H1 (cell line): ENCODE data around the gene CKM. TPM values are rescaled to one million over a fixed set of nuclear protein-coding genes. Genes with fewer than 3 reads are reported as not detected.

Experiments
- CTCF ChIA-PET: fragments of 300-600 bp; sonication (Branson Sonifier 250); formaldehyde crosslinking; loops from one replicate; lab custom pipeline; 2021; ENCODE audit not compliant: partially characterized antibody; lab: Charles Lee
- POLR2A ChIA-PET: fragments of 300-600 bp; sonication (Branson Sonifier 250); formaldehyde crosslinking; loops from one replicate; lab custom pipeline; 2021; ENCODE audit warnings: inconsistent platforms; ENCODE audit not compliant: partially characterized antibody; lab: Charles Lee
- DNase-seq, 2 experiments: peaks; one replicate each; pipeline versions ENCODE4 v3.0.0 to v3.0.0-alpha.2; 2010 to 2022; ENCODE audit warnings: low spot score in 2 of 2, low read depth in 1 of 2, mixed read lengths in 1 of 2
- FAIRE-seq: peaks from 2 replicates; lab custom pipeline; 2011; peaks lifted over from hg19 to GRCh38; lab: Jason Lieb, UNC
- H2AFZ ChIP-seq: 2 replicates; pipeline ENCODE4 v1.8.1; 2012; ENCODE audit warnings: low read length, inconsistent platforms
- H2AK5ac ChIP-seq: 2 replicates; pipeline ENCODE4 v1.6.1; 2013; ENCODE audit warnings: low read depth, low read length
- H2BK120ac ChIP-seq: replicated peaks from 2 replicates; pipeline ENCODE3; 2013; ENCODE audit warnings: low read depth, low read length, inconsistent platforms
- H2BK12ac ChIP-seq: 2 replicates; pipeline ENCODE4 v1.6.1; 2013; ENCODE audit warnings: low read depth, low read length
- H2BK15ac ChIP-seq: 2 replicates; pipeline ENCODE4 v1.6.1; 2013; ENCODE audit warnings: low read length
- H2BK20ac ChIP-seq: 2 replicates; pipeline ENCODE4 v1.6.1; 2013; ENCODE audit warnings: low read length
- H2BK5ac ChIP-seq: 2 replicates; pipeline ENCODE4 v1.6.1; 2013; ENCODE audit warnings: low read depth, low read length
- H3K14ac ChIP-seq: 2 replicates; pipeline ENCODE4 v1.6.1; 2013; ENCODE audit warnings: inconsistent platforms; ENCODE audit not compliant: insufficient read length
- H3K18ac ChIP-seq: 2 replicates; pipeline ENCODE4 v1.6.1; 2013; ENCODE audit warnings: low read length; ENCODE audit errors: extremely low read depth
- H3K23ac ChIP-seq: 2 replicates; pipeline ENCODE4 v1.6.1; 2013; ENCODE audit warnings: inconsistent platforms; ENCODE audit not compliant: insufficient read length
- H3K23me2 ChIP-seq: 2 replicates; pipeline ENCODE4 v1.6.1; 2013; ENCODE audit warnings: low read depth, low read length
- H3K27ac ChIP-seq: 2 replicates; pipeline ENCODE4 v1.6.1; 2011; ENCODE audit warnings: low read depth, low read length, inconsistent platforms
- H3K27me3 ChIP-seq, 4 experiments: replicated peaks in 1 of 4; 1 replicate in 1 of 4; 2 replicates in 3 of 4; pipeline versions ENCODE4 v1.6.1 to v1.8.1; 2011 to 2013; ENCODE audit warnings: low read length in 3 of 4, mild to moderate bottlenecking in 3 of 4, inconsistent platforms in 2 of 4, mixed read lengths in 2 of 4, moderate library complexity in 1 of 4; ENCODE audit not compliant: control insufficient read depth in 3 of 4, insufficient read depth in 3 of 4; ENCODE audit errors: extremely low read depth in 1 of 4
- H3K36me3 ChIP-seq, 4 experiments: 2 replicates each; pipeline versions ENCODE4 v1.6.1 to v1.8.1; 2011 to 2013; ENCODE audit warnings: mild to moderate bottlenecking in 4 of 4, low read length in 3 of 4, moderate library complexity in 2 of 4, control low read depth in 1 of 4, inconsistent platforms in 1 of 4; ENCODE audit not compliant: insufficient read depth in 4 of 4, control insufficient read depth in 2 of 4
- H3K4ac ChIP-seq: replicated peaks from 2 replicates; pipeline ENCODE3; 2013; ENCODE audit warnings: low read length, low read depth, mixed read lengths, inconsistent platforms; ENCODE audit not compliant: insufficient read length
- H3K4me1 ChIP-seq, 4 experiments: replicated peaks in 1 of 4; 1 replicate in 1 of 4; 2 replicates in 3 of 4; pipeline versions ENCODE4 v1.6.1 to v1.8.1; 2011 to 2013; ENCODE audit warnings: low read length in 3 of 4, inconsistent platforms in 2 of 4, mixed read lengths in 1 of 4; ENCODE audit not compliant: insufficient read depth in 4 of 4, control insufficient read depth in 3 of 4
- H3K4me2 ChIP-seq, 2 experiments: 2 replicates each; pipeline versions ENCODE4 v1.6.1 to v1.8.1; 2011 to 2013; ENCODE audit warnings: low read depth in 2 of 2, low read length in 2 of 2, control low read depth in 1 of 2, inconsistent platforms in 1 of 2, mild to moderate bottlenecking in 1 of 2; ENCODE audit not compliant: insufficient read depth in 1 of 2
- H3K4me3 ChIP-seq, 4 experiments: fragments of 200-600, 300-600 bp in 1 of 4; sonication (generic), shearing (Covaris generic), sonication (Bioruptor Twin) in 1 of 4; 2 replicates each; pipeline versions ENCODE4 v1.5.1 to v1.8.1; 2011 to 2016; ENCODE audit warnings: low read length in 4 of 4, low read depth in 3 of 4, control low read depth in 2 of 4, inconsistent platforms in 2 of 4, mild to moderate bottlenecking in 2 of 4, mixed read lengths in 1 of 4, moderate library complexity in 1 of 4; ENCODE audit not compliant: insufficient read depth in 2 of 4; ENCODE audit errors: extremely low read depth in 1 of 4
- H3K56ac ChIP-seq: replicated peaks from 2 replicates; pipeline ENCODE3; 2013; ENCODE audit warnings: low read depth, mild to moderate bottlenecking, mixed read lengths, low read length, inconsistent platforms; ENCODE audit not compliant: insufficient read length
- H3K79me1 ChIP-seq: 2 replicates; pipeline ENCODE4 v1.6.1; 2013; ENCODE audit warnings: low read depth, low read length, control low read depth
- H3K79me2 ChIP-seq, 2 experiments: 2 replicates each; pipeline versions ENCODE4 v1.6.1 to v1.8.1; 2012 to 2013; ENCODE audit warnings: low read length in 2 of 2, mild to moderate bottlenecking in 2 of 2, inconsistent platforms in 1 of 2; ENCODE audit not compliant: insufficient read depth in 2 of 2, control insufficient read depth in 1 of 2
- H3K9ac ChIP-seq, 4 experiments: replicated peaks in 1 of 4; 1 replicate in 1 of 4; 2 replicates in 3 of 4; pipeline versions ENCODE4 v1.6.1 to v1.8.1; 2011 to 2013; ENCODE audit warnings: low read depth in 3 of 4, low read length in 3 of 4, control low read depth in 2 of 4, mild to moderate bottlenecking in 2 of 4, moderate library complexity in 2 of 4, inconsistent platforms in 1 of 4; ENCODE audit errors: extremely low read depth in 1 of 4
- H3K9me3 ChIP-seq, 2 experiments: 2 replicates each; pipeline versions ENCODE4 v1.6.1 to v1.8.1; 2012 to 2013; ENCODE audit warnings: mild to moderate bottlenecking in 2 of 2, moderate library complexity in 2 of 2, control low read depth in 1 of 2, inconsistent platforms in 1 of 2, low read depth in 1 of 2, low read length in 1 of 2, mixed read lengths in 1 of 2; ENCODE audit not compliant: insufficient read depth in 2 of 2
- H4K20me1 ChIP-seq, 2 experiments: replicated peaks in 1 of 2; 2 replicates each; pipeline versions ENCODE3 to v1.8.1; 2011 to 2013; ENCODE audit warnings: inconsistent platforms in 2 of 2, low read length in 2 of 2, mild to moderate bottlenecking in 1 of 2; ENCODE audit not compliant: insufficient read depth in 2 of 2, control insufficient read depth in 1 of 2
- H4K5ac ChIP-seq: 2 replicates; pipeline ENCODE4 v1.6.1; 2013; ENCODE audit warnings: low read length, low read depth, mixed read lengths, inconsistent platforms; ENCODE audit not compliant: insufficient read length
- H4K8ac ChIP-seq: 2 replicates; pipeline ENCODE4 v1.8.0; 2013; ENCODE audit warnings: mild to moderate bottlenecking, moderate library complexity, low read length, inconsistent platforms; ENCODE audit not compliant: insufficient read depth; ENCODE audit errors: extremely low read depth
- H4K91ac ChIP-seq: replicated peaks from 2 replicates; pipeline ENCODE3; 2013; ENCODE audit warnings: low read length, mixed read lengths, inconsistent platforms; ENCODE audit not compliant: insufficient read length
- SIN3A ChIP-seq, 2 experiments: IDR thresholded peaks in 1 of 2; conservative IDR thresholded peaks in 1 of 2; 2 replicates each; pipeline ENCODE4 v1.6.1; 2011 to 2012; ENCODE audit warnings: low read length in 2 of 2, improper control_type of control experiment in 1 of 2, low read depth in 1 of 2, mild to moderate bottlenecking in 1 of 2
- TAF7 ChIP-seq: optimal IDR thresholded peaks from 2 replicates; pipeline ENCODE3; 2011; ENCODE audit warnings: low read depth, mild to moderate bottlenecking, inconsistent platforms, low read length, moderate library complexity, borderline replicate concordance
- WGBS, 2 experiments: shearing (Covaris generic) in 1 of 2; methylation state at CpG; one replicate each; pipeline versions ENCODE4 v1.1.6 to v1.1.7; 2013 to 2015; ENCODE audit warnings: low lambda C conversion rate in 2 of 2, mixed read lengths in 2 of 2, inconsistent platforms in 1 of 2, low coverage in 1 of 2, missing lambda C conversion rate in 1 of 2; ENCODE audit not compliant: insufficient replicate concordance in 2 of 2, insufficient coverage in 1 of 2, insufficient read length in 1 of 2; ENCODE audit errors: extremely low coverage in 1 of 2, missing lambda C conversion rate in 1 of 2; 5-methylcytosine and 5-hydroxymethylcytosine counted together
- polyA plus RNA-seq, 7 experiments: library from polyadenylated mRNA; depleted of rRNA in 3 of 7; stranded (reverse) in 5 of 7; unstranded in 2 of 7; fragments of >200 nt in 5 of 7; fragments of 200-250 nt in 2 of 7; gene quantifications; 1 replicate in 5 of 7; 2 replicates in 1 of 7; 4 replicates in 1 of 7; pipeline versions ENCODE4 v1.2.1 to v1.2.3, GENCODE V29; 2011 to 2013; ENCODE audit warnings: missing spikeins in 2 of 7, mixed read lengths in 2 of 7
- total RNA-seq: library from RNA; stranded (reverse); fragmentation: NEBNext Ultra II Directional; extraction: Animal tissue kit (Norgen Biotek cat#: 25700); gene quantifications from 2 replicates; pipeline ENCODE4 v1.2.1, GENCODE V29; 2021

The CKM gene
- total and polyA plus RNA-seq, 2 of the 8 experiments (the other 6 are each of a cell fraction or from before 2014, with no cell fraction given), result 0.08 TPM; not detected in 1

DNA sequence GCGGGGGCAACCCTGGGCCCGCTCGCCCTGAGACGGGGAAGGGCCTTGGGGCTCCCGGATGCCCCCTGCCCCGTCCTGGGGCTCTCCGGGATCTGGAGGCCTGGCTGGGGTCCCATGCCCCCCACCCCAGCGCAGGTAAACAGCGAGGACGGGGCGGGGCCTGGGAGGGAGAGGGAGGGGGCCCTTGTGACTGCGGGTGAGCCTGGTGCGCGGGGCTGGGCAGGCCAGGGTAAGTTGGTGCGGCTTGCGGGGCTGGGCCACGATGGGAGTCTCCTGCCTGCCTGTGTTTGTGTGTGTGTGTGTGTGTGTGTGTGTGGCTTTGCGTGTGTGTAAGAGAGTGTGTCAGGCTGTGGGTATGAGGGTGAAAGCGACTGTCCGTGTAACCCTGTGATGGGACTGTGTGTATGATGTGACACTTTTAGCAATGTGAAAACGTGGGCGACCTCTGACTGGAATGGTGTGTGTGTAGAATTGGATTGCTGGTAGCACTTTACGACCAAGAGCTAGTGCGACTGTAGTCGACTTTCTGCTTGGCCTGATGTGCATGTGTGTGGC, 18.3 kb upstream of the CKM start:
- H3K14ac ChIP-seq, result no peak overlapping the region
- H3K4me3 ChIP-seq, result peak overlapping the region; percentile 28 to 70 (median 36)
- peak overlapping the region; percentile 78 for H3K4ac ChIP-seq
- peak overlapping the region; percentile 83; the same call in 1 of the 2 replicates for H2BK12ac ChIP-seq
- H4K20me1 ChIP-seq, result peaks cover 3 to 13% of the 10 kb centered on the region in 2 experiments
- ChIA-PET POLR2A (interaction anchor here (0.7 to 1.1 kb wide), 2 partner anchors 40 to 216 kb away, joined by 3 to 4 read pairs; no protein-coding TSS in a partner anchor), CTCF (interaction anchor here (1.0 to 1.2 kb wide), 2 partner anchors 9 to 63 kb away, joined by 3 read pairs; partner anchors contain the start of gene PPP1R13L)
- H3K4me1 ChIP-seq, result peaks cover 0 to 3% (median 0%) of the 10 kb centered on the region in 4 experiments; a peak in 4 of 7 replicates
- no peak overlapping the region for H3K27ac ChIP-seq
- no peak overlapping the region for H3K23ac ChIP-seq
- no peak overlapping the region; the same call in 1 of the 2 replicates for H4K8ac ChIP-seq
- H3K79me1 ChIP-seq, result no peaks in the 10 kb centered on the region
- no peaks in the 10 kb centered on the region for H3K9me3 ChIP-seq
- no peak overlapping the region for H2BK5ac ChIP-seq
- DNase-seq (no peak), FAIRE-seq (no peak)
- no peak overlapping the region for H3K56ac ChIP-seq
- no peaks in the 10 kb centered on the region for H3K79me2 ChIP-seq
- no peaks in the 10 kb centered on the region for H3K36me3 ChIP-seq
- no peak overlapping the region for H2AK5ac ChIP-seq
- H3K27me3 ChIP-seq, result peaks cover 4 to 16% (median 13%) of the 10 kb centered on the region in 4 experiments; a peak in 6 of 7 replicates
- H3K23me2 ChIP-seq, result peaks cover 6% of the 10 kb centered on the region; the same call in 1 of the 2 replicates
- H2AFZ ChIP-seq, result 0 out of 2 replicates have a peak overlapping the region, but pooled peaks have one; percentile 1
- no peak for TF ChIP-seq TAF7
- no peak for TF ChIP-seq SIN3A (conservative IDR thresholded peaks at IDR 0.05 in 1 of 2, IDR thresholded peaks at IDR 0.05 in 1 of 2; ENCODE audit: low read depth in 1 of 2, low read length in 2 of 2)
- 28% methylated on average over 16 of the region's 25 CpGs; no CpG with 5 or more reads in 1 of the 2 experiments for WGBS, 2 experiments
- H2BK20ac ChIP-seq, result no peak overlapping the region
- H3K18ac ChIP-seq, result no peak overlapping the region
- peak overlapping the region; percentile 34; the same call in 1 of the 2 replicates for H2BK15ac ChIP-seq
- H3K4me2 ChIP-seq, result peak overlapping the region; percentile 76 to 77
- H3K9ac ChIP-seq, result peak overlapping the region in 1 of 4 experiments; percentile 10; a peak in 1 of 7 replicates
- no peak overlapping the region for H2BK120ac ChIP-seq
- peak overlapping the region; percentile 40 for H4K91ac ChIP-seq
- no peak overlapping the region for H4K5ac ChIP-seq
